Thyroid gland (tissue), 4 donors: Measurements from ENCODE around the gene CHD6. TPM values are rescaled to one million over a fixed set of nuclear protein-coding genes. Genes with fewer than 3 reads are reported as not detected.

Source experiments
- DNase-seq, 2 donors: peaks; one replicate each; pipeline ENCODE4 v3.0.0-alpha.2; 2019
- H3K27ac ChIP-seq, 3 donors: fragments of 200-600 bp; sonication (generic); 1 replicate in 2 of 3; 2 replicates in 1 of 3; pipeline ENCODE4 v1.5.1; 2016 to 2019; ENCODE audit warnings: mild to moderate bottlenecking in 1 of 3, moderate library complexity in 1 of 3
- H3K27me3 ChIP-seq: fragments of 200-600 bp; sonication (generic); one replicate; pipeline ENCODE4 v1.5.1; 2019
- H3K36me3 ChIP-seq, 2 donors: fragments of 200-600 bp; sonication (generic); one replicate each; pipeline ENCODE4 v1.5.1; 2016 to 2019
- H3K4me1 ChIP-seq, 2 donors: fragments of 200-600 bp; sonication (generic); one replicate each; pipeline ENCODE4 v1.5.1; 2017 to 2019
- H3K4me3 ChIP-seq, 3 donors: fragments of 200-600 bp; sonication (generic); replicated peaks in 1 of 3; 1 replicate in 2 of 3; 2 replicates in 1 of 3; pipeline ENCODE4 v1.5.1; 2016; ENCODE audit warnings: mild to moderate bottlenecking in 1 of 3
- H3K9me3 ChIP-seq: fragments of 200-600 bp; sonication (generic); one replicate; pipeline ENCODE4 v1.5.1; 2017
- CTCF ChIP-seq, 6 experiments: fragments of 200-600 bp in 3 of 6; fragments of 450-650 bp in 3 of 6; sonication (generic) in 3 of 6; IDR thresholded peaks; one replicate each; pipeline ENCODE4 v1.5.1; 2016 to 2019; ENCODE audit warnings: antibody characterized with exemption in 6 of 6, mild to moderate bottlenecking in 2 of 6, inconsistent platforms in 1 of 6, moderate library complexity in 1 of 6
- POLR2A ChIP-seq, 2 donors: fragments of 450-650 bp; IDR thresholded peaks; one replicate each; pipeline ENCODE4 v1.6.1; 2017; ENCODE audit warnings: antibody characterized with exemption in 2 of 2, mild to moderate bottlenecking in 2 of 2, moderate library complexity in 1 of 2
- WGBS, 2 donors: methylation state at CpG; one replicate each; pipeline ENCODE4 v1.1.5; 2017; 5-methylcytosine and 5-hydroxymethylcytosine counted together
- intact Hi-C: fragments of 100-400 bp; cut with DNase I; formaldehyde crosslinking; loops from one replicate; pipeline ENCODE4 v1.15.1; 2023
- total RNA-seq, 4 donors: library from RNA; depleted of rRNA; stranded (reverse); fragments of >200 nt; gene quantifications; one replicate each; pipeline ENCODE4 v1.2.3, GENCODE V29; 2016

The CHD6 gene
- total RNA-seq, 4 donors from 2014 or later = 58.0 to 104 (median 81.6) TPM

GRCh38 chr20:41592516-41593216, 25.5 kb downstream of the CHD6 start:
- H3K27me3 ChIP-seq = no peaks in the 10 kb centered on the region
- TF ChIP-seq POLR2A (IDR thresholded peaks at IDR 0.05) (no peak), CTCF (IDR thresholded peaks at IDR 0.05) (no peak)
- no peaks in the 10 kb centered on the region for H3K36me3 ChIP-seq
- H3K4me1 ChIP-seq = peaks cover 19 to 29% of the 10 kb centered on the region in 2 donors
- H3K27ac ChIP-seq = peak overlapping the region in 2 of 3 donors; percentile 50 to 66
- no peak for DNase-seq
- H3K9me3 ChIP-seq = no peaks in the 10 kb centered on the region
- WGBS, 2 donors = 71 to 76% methylated on average over 3 of the region's 3 CpGs
- H3K4me3 ChIP-seq = no peak overlapping the region
- intact Hi-C loops = no loop called here

GRCh38 chr20:41587956-41588355, 30.2 kb downstream of the CHD6 start:
- no peaks in the 10 kb centered on the region for H3K36me3 ChIP-seq
- TF ChIP-seq POLR2A (IDR thresholded peaks at IDR 0.05) (no peak), CTCF (IDR thresholded peaks at IDR 0.05) (no peak)
- no peak for DNase-seq
- intact Hi-C loops = no loop called here
- no peak overlapping the region for H3K4me3 ChIP-seq
- H3K4me1 ChIP-seq = peaks cover 16 to 22% of the 10 kb centered on the region in 2 donors
- no peaks in the 10 kb centered on the region for H3K9me3 ChIP-seq
- H3K27ac ChIP-seq = peak overlapping the region in 1 of 3 donors; percentile 16
- WGBS, 2 donors = 91 to 97% methylated on average over 3 of the region's 3 CpGs
- H3K27me3 ChIP-seq = no peaks in the 10 kb centered on the region

- intact Hi-C loops = no loop called here
- no peak for TF ChIP-seq CTCF (IDR thresholded peaks at IDR 0.05)
- no peak for TF ChIP-seq POLR2A (IDR thresholded peaks at IDR 0.05)
- 84 to 94% methylated on average over 2 of the region's 2 CpGs for WGBS, 2 donors
- Histone ChIP-seq H3K27me3 (no peaks in the 10 kb centered on the region), H3K9me3 (no peaks in the 10 kb centered on the region), H3K36me3 (no peaks in the 10 kb centered on the region), H3K4me3 (no peak overlapping the region), H3K4me1 (peaks cover 15 to 17% of the 10 kb centered on the region in 2 donors), H3K27ac (no peak overlapping the region)
- DNase-seq = no peak
Measured at GRCh38 chr20:41587523-41587922, 30.7 kb downstream of the CHD6 start.

GRCh38 chr20:41586772-41587171, 31.4 kb downstream of the CHD6 start:
- Histone ChIP-seq H3K27ac (no peak overlapping the region), H3K4me1 (peaks cover 14 to 17% of the 10 kb centered on the region in 2 donors), H3K36me3 (no peaks in the 10 kb centered on the region), H3K9me3 (no peaks in the 10 kb centered on the region), H3K4me3 (no peak overlapping the region), H3K27me3 (no peaks in the 10 kb centered on the region)
- TF ChIP-seq POLR2A (IDR thresholded peaks at IDR 0.05) (no peak), CTCF (IDR thresholded peaks at IDR 0.05) (no peak)
- 89% methylated on average over 1 of the region's 1 CpG for WGBS, 2 donors
- no peak for DNase-seq
- intact Hi-C loops = no loop called here

- Histone ChIP-seq H3K4me1 (peaks cover 29 to 40% of the 10 kb centered on the region in 2 donors), H3K27ac (no peak overlapping the region), H3K27me3 (no peaks in the 10 kb centered on the region), H3K9me3 (no peaks in the 10 kb centered on the region), H3K4me3 (no peak overlapping the region), H3K36me3 (no peaks in the 10 kb centered on the region)
- TF ChIP-seq POLR2A (IDR thresholded peaks at IDR 0.05) (no peak), CTCF (IDR thresholded peaks at IDR 0.05) (no peak)
- WGBS, 2 donors = 89 to 97% methylated on average over 2 of the region's 2 CpGs
- DNase-seq = no peak
- intact Hi-C loops = no loop called here
Measured at GRCh38 chr20:41580350-41580749, 37.8 kb downstream of the CHD6 start.
